SK-N-DZ (cell line): ENCODE data around the gene RAB3IL1.
A peak's percentile ranks its signal among the peaks of the same experiment; 100 is the strongest.
"Not testable (repeated sequence)": the region's sequence is repeated elsewhere in the genome, so short reads cannot be mapped to it uniquely, and the experiment has no call there.

Experiments
- DNase-seq: peaks from one replicate; pipeline ENCODE4 v3.0.0-alpha.2; 2015; ENCODE audit warnings: low spot score

Gene RAB3IL1

DNA sequence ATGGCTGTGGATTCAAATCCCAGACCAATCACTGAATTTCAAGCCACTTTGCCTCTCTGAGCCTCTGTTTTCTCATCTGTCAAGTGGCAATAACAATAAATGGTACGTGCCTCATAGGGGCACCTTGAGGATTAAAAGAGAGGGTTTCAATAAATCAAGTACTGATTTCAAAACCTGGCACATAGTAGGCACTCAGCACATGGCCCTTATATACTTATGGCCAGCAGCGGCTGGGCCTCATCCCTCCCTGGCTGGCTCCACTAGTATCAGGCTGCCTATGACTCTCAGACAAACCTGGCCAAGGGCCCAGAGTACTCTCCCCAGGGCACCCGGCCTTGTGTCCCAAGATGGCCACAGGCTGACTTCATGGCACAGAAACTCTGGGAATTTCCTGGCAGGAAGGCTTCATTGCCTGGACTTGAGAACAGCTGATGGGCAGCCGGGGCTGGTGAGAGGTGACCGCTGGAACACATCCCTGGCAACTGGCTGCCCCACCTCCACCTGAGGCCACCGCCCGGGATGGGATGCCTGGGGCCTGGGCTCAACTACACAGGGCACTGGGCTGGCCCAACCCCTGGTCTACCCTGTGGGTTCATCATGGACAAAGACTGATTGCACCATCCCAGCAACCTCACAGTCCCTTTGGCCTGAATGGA lies 29.4 kb downstream of the RAB3IL1 start:
- DNase-seq = no peak

DNA sequence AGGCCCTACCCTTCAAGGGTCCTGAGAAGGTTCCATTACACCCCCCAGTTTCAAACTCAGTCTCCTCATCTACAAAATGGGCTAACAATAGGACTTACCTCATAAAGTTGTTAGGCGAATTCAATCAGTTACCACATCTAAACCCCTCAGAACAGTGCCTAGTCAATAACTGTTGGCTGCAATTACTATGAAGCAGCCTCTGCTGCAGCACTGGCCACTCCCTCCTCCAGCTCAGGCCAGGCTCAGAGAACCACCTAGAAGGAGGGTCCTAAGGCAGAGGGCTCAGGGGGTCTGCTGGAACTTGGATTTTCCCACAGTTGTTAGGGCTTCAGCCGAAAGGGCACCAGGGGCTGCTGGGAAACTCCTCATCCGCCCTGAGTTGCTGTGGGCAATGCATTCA lies 30.7 kb downstream of the RAB3IL1 start:
- DNase-seq = no peak

DNA sequence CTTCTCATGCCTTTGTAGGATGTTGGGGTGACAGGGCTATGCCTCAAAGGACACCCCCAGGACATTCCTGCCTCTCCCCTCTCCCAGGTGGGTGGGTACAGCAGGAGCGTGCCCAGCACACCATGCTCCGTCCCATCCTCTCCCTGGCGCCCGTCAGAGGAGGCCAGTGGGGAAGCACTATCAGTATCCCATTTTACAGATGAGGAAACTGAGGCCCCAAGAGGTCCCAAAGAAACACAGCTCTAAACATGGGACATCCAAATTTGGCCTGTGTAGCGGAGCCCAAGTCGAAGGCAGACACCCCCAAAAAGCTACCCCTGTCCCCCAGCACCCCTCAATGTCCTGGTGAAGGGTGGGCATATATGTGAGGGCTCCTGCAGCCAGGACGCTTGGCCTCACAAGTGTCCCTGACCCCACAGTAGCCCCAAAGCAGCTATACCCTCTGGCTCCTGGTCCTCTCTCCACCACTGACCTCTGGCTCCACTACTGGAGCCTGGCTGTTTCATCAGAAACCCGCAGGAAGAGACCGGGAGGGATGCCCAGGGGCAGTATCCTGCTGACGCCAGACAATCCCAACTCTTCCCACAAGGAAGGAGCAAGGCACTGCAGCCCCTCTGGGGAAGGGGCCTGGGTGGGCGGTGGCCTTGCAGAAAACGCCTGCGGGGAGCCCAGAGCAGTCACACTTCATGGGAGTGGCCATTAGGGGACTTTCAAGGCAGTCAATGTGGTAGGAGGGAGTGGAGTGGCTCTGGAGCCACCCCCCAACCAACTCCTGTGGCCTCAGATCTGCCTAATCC lies 31.4 kb downstream of the RAB3IL1 start:
- DNase-seq = no peak

DNA sequence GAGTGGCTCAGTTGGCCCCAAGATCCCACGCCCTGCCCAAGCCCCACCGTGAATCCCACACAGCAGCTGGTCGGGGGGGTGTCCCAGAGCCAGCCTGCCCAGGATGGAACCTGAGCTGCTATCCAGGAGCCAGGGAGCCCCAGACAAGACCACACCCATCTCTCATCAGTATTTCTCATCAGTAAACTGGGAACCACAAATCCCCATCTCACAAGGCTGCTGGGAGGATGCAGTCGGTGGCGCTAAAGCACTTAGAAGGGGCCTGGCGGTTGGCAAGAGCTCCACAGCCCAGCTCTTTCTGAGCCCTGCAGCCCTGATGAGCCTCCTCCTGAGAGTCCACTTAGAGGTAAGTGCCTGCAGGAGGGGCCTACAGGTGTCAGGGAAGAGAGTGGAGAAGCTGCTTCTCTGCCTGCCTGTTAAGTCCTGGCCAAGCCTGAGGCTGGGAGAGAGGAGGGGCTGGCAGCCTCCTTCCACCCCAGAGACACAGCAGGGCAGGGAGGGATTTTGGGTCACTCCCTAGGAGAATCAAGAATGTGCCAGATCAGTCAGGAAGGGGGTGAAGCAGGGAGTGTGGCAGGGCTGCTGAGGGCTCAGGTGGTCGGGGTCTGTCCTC lies 32.1 kb downstream of the RAB3IL1 start:
- no peak for DNase-seq

DNA sequence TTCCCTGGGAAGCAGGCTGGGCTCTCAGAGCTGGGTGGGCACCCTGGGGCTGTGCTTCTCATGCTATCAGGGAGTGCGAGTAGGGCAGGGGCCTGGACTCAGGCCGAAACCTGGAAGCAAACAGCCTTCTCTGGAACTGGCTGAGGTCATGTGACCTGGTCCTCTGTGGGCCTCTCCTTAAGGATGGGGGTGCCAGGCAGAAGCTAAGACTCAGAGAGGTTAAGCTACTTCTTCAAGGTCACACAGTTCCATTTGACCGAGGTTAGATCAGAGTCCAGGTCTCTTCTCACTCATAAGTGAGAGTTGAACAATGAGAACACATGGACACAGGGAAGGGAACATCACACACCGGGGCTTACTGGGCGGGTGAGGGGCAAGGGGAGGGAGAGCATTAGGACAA lies 33.4 kb downstream of the RAB3IL1 start:
- no peak for DNase-seq

DNA sequence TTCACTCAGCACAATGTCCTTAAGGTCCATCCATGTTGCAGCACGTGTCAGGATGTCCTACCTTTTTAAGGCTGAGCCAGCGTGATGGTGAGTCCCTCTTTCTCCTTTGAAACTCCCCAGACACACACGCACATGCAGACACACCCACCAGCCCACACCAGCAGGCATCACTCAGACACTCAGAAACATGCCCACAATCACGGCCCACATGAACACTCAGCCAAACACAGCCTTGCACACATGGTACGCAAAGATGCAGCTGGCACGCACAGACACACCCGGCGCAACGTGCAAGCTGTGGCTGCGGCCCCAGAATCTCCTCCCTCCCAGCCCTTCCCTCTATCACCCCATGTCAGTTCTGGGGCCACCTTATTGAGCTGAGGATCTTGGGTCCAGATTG lies 34.0 kb downstream of the RAB3IL1 start:
- DNase-seq = no peak

DNA sequence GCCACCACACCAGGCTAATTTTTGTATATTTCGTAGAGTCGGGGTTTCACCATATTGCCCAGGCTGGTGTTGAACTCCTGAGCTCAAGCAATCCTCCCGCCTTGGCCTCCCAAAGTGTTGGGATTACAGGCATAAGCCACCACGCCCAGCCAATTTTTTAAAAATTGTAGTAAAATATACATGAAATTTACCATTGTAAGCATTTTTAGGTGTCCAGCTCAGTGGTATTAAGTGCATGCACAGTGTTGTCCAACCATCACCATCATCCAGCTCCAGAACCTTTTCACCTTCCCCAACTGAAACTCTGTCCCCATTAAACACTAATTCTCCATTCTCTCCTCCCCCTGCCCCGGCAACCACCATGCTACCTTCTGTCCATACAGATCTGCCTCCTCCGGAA lies 34.5 kb downstream of the RAB3IL1 start:
- DNase-seq = no peak

DNA sequence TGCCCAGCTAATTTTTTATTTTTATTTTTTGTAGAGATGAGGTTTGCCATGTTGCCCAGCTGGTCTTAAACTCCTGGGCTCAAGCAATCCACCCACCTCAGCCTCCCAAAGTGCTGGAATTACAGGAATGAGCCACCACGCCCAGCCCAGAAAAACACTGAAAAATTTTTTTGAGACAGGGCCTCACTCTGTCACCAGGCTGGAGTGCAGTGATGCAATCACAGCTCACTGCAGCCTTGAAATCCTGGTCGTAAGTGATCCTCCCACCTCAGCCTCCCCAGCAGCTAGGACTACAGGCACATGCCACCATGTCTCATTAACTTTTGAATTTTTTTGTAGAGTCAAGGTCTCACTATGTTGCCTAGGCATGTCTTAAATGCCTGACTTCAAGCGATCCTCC lies 35.1 kb downstream of the RAB3IL1 start:
- DNase-seq = not testable (repeated sequence)

DNA sequence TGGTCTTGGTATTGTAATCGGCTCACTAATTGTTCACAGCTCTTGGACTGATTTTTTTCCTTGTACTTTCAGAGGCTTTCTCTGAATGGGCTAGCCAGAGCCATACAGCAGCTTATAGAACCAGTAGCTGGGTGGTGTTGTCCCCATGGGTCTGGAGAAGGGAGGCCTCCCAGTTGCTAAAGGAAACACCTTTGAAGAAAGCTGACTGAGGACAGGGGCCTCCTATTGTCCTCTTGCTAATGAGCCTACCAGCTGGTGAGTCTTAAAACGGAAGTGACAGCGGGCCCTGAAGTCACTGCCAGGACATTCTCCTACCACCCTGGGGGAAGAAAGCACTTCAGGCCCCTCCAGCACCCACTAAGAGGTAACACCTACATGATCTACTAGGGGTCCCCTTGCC lies 36.0 kb downstream of the RAB3IL1 start:
- DNase-seq = no peak

DNA sequence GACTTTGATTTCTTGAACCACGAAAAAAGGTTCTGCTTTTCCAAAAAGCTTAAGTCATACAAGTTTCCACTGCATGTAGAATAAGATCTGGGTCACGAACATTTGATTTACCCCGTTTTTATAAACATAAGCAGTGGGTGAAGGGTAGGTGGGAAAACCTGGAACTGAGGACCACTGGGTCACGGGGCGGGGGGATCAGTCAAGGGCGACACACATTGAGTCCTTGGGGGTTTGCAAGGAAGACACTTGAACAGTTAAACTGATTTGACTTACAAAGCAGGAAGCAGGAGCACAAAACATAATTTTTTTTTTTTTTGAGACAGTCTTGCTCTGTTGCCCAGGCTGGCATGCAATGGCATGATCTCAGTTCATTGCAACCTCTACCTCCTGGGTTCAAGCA lies 36.9 kb downstream of the RAB3IL1 start:
- no peak for DNase-seq

DNA sequence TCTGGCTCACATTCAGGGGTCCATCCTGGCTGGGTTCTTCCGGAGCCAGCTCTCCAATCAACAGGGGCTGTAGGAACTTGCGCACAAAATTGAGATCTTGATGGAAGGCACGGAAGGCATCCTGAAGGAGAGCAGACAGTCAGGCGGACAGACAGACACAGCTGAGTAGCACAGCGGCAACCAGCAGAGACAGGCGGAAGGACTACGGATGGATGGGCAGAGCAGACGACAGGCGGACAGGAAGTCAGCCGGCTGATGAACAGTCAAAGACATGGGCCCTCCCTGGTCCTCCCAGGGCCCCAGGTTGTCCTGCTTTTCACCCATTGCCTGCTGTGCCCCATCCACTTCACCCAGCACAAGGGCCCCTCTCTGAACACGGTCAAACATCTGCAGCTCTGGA lies 37.3 kb downstream of the RAB3IL1 start:
- DNase-seq = no peak

DNA sequence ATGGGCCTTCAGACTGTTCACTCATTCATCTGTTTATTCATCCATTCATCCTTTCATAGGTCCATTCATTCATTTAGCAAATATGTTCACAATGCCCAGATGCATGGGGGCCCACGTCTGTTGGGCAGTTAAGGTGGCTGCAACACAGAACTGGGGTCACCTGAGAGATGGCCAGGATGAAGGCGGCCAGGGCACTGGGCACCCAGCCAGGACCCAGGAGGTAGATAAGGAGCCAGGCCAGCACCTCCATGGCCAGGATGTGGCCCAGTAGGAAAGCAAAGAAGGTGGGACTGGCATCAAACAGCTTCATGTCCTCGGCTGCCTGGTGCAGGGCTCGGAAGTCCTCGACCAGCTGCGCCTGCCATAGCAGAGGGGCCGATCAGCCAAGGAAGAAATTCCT lies 38.2 kb downstream of the RAB3IL1 start:
- DNase-seq = no peak

DNA sequence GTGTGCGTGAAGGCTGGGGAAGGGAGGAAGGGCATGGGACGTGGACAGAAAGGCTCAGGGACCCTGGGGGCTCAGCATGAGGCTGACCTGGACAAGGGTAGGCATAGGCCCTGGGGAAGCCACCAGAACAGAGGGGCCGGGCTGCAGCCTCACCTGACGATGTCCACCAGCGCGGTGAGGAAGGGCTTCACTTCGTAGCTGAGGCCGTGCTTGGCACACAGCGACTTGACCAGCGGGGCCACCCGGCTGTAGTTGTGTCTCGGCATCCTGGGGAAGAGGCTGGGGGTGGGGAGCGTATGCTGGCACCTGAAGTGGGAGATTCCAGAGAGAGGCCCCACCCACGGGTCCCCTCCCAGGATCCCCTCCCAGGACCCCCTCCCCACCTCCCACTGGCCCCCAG lies 41.7 kb downstream of the RAB3IL1 start:
- no peak for DNase-seq

DNA sequence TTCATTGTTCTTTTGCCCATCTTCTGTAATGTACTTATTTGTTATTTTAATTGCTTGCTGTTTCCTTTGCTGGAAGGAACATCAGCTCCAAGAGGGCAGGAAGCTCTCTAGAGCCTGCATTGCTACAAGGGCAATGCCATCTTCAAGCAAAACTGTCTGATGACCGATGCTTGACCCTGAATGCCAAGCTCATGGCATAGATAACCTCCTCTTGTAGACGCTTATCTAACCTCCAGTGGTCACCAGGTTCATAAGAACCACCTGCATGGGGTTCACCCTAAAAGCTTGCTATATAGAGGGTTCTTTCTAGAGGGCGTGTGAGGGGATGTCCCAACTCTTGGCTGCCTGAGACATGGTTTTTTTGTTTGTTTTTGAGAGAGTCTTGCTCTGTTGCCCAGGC lies 42.5 kb downstream of the RAB3IL1 start:
- no peak for DNase-seq

DNA sequence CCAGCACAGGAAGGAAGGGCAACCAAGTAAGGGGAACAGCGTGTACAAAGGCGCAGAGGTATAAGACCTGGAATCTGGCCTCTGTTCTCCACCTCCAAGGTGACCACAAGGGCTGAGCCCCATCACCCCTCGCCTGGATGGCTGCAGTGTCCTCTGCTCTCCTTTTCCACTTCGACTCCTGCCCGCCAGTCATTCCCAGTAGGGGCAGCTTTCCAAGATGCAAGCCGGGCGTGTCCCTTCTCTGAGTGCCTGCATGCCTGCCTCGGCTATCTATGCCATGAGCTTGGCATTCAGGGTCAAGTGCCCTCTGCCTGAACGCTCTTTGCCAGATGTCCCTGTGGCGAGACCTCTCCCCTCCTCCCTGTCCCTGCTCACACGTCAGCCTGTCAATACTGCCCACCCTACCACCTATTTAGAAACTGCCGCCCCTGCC lies 43.0 kb downstream of the RAB3IL1 start:
- DNase-seq = no peak

DNA sequence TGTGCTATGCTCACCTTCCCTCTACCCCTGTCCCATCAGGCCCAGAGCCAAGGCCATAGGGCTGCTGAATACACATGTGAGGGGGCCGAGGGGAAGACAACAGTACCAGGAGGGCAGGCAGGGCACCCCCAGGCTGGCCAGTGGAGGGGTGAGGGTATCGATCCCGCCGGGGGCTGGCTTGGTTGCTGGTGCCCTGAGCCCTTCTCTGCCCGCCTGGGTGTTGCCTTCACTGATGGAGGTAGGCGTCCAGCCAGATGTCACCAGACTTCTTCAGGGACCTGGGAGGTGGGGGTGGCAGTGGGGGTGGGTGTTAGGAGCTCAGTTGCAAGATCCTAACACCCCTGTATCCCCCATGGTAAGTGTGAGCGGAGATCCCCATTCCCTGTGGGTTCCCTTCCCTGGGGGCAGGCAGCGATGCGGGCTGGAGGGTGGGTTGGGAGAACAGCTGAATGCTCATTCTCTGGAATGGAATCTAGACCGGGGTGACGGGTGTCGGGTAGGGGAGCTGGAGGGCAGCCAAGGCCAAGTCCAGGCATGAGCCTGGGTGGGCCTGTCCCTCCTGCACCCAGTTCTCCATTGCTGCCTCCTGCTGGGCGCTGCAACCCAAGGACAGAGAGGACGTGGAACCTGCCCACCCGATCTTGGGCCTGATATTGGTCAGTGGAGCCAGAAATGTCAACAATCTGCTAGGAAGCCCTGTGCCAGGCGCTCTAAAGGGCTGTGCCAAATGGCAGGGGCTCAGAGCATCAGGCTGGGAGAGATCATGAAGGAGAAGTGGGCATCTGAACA lies 43.6 kb downstream of the RAB3IL1 start:
- no peak for DNase-seq

DNA sequence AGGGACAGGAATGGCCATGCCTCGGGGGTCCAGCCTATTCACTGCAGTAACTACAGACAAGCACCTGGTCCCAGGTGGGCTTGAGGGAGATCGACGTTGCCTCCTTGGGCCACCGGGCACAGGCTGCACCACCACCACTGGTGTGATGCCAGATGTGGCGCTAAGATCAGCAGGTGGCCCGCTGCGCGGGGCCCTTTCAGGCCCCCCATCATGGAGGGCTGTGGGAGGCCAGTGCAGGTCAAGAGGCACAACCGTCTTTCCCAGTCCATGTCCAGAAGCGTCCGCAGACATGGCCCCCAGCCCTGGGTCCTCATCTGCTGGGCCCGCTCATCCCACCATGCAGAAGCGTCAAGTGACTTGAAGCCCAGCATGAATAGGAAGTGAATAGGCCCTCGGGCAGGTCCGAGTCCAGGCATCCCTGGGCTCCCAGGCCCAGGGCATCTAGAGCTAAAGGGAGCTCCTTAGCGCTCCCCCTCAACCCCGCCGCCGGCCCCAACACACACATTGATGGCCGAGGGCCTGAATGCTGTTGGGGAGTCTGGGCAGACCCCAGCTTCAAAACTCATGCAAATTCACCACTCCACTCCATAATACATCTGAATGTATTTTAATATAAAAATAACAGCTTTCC lies 44.3 kb downstream of the RAB3IL1 start:
- no peak for DNase-seq

DNA sequence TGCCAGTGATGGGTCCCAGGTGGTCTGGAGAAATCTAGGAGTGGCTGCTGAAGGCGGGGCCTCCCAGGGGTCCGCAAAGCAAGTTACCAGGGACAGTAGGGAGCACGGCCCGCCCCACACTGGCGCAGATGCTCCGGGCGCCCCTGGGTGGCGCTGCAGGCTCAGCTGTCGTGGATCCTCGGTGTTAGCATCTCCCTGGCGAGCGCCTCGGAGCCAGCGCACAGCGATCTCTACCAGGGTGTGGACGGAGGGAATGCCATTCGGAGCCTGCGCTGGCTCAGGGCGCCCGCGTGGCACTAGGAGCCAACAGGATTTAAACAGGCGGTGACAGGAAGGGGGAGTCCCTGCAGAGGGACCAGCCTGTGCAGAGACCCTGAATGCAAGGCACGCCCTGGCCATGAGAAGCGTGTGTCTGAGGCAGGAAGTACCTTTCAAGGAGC lies 46.2 kb downstream of the RAB3IL1 start:
- peak; percentile 84 for DNase-seq

DNA sequence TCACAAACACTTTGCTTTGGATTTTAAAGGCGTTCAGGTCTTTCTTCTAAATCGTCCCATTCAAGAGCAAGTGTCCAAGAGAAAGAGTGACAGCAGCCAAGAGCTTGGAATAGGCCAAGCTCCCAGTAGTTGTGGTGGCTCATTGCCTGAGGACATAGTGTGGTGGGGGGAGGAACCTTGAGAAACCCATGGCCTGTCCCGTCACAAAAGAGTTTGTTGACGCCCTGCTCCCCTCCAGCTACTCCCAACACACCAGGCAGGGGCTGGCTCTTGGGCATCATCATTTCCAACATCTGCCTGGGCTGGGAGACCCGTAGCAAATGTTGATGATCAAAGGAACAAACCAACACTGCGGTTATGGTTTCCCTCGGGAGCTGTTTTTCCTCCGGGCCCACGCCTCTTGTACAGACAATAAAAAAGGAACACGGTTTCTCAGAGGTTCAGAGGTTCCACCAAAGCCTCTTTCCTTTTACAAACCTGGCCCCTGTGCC lies 46.8 kb downstream of the RAB3IL1 start:
- DNase-seq = no peak

DNA sequence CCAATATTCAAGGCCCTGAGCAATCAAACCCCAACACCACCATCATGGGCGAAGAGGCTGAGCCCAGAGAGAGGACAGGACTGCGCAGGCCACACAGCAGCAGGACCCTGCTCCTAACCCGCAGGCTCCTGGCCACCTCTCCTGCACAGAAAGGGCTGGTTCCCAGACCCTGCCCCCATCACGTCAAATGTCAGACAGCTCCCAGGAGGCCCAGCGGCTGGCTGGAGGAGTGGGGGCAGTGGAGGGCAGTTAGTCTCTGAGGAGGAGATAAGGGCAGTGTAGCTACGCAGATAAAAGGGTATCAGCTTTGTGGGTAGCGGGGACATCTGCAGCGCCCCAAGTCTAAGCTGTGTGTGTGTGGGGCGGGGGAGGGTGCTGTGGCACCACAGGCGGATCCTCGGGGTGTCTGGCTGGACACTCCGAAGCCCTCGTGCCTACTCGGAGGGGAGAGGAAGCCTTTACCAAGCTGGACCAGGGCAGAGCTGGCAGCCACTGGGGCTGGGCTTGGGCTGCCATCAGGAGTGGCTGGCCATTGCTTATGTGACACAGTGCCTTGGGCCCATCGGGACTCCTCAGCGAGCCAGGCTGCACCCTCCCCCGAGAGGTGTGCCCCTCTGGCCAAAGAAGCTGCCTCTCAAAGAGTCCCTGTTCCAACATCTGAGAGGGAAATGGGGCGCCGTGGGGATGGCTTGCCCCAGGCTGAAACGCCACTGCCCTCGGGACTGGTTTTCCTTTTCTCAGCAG lies 47.5 kb downstream of the RAB3IL1 start:
- DNase-seq = peak; percentile 63

DNA sequence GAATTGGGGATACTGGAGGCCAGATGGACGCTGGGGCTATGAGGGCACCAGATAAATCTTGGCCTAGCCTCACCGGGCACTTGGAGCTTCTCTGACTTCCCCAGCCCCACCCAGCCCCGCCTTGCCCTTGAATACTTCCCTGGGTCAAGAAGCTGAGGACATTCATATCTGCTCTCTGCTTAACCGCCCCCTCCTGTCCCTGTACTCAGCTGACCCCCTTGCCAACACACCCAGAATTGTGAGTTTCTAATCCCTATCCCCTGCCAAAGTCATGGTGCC lies 48.0 kb downstream of the RAB3IL1 start:
- no peak for DNase-seq
